Tibial nerve (tissue), 3 donors: ENCODE data around the gene OR10V1.

Experiments
- POLR2A ChIP-seq, 2 donors: fragments of 450-650 bp; IDR thresholded peaks; one replicate each; pipeline ENCODE4 v1.6.1; 2017; ENCODE audit warnings: antibody characterized with exemption in 2 of 2, mild to moderate bottlenecking in 2 of 2, moderate library complexity in 2 of 2
- TF ChIP-seq, protein P1 (sequence below), 5 experiments: fragments of 200-600 bp in 3 of 5; fragments of 450-650 bp in 2 of 5; sonication (generic) in 3 of 5; IDR thresholded peaks; one replicate each; pipeline ENCODE4 v1.5.1; 2016 to 2019; ENCODE audit warnings: antibody characterized with exemption in 5 of 5, mild to moderate bottlenecking in 3 of 5, moderate library complexity in 2 of 5

DNA sequence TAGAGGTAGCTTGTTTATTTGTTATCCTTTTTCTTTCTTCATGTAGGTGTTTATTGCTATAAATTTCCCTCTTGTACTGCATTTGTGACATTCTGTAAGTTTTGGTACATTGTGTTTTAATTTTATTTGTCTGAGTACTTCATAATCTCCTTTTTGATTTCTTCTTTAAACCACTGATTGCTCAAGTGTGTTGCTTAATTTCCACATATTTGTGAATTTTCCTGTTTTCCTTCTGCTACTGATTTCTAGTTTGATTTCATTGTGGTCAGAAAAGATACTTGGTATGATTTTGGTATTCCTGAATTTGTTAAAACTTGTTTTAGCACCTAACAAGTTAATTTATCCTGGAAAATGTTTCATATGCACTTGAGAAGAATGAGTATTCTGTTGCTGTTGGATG lies 15.1 kb downstream of the OR10V1 start:
- TF ChIP-seq, protein P1, sequence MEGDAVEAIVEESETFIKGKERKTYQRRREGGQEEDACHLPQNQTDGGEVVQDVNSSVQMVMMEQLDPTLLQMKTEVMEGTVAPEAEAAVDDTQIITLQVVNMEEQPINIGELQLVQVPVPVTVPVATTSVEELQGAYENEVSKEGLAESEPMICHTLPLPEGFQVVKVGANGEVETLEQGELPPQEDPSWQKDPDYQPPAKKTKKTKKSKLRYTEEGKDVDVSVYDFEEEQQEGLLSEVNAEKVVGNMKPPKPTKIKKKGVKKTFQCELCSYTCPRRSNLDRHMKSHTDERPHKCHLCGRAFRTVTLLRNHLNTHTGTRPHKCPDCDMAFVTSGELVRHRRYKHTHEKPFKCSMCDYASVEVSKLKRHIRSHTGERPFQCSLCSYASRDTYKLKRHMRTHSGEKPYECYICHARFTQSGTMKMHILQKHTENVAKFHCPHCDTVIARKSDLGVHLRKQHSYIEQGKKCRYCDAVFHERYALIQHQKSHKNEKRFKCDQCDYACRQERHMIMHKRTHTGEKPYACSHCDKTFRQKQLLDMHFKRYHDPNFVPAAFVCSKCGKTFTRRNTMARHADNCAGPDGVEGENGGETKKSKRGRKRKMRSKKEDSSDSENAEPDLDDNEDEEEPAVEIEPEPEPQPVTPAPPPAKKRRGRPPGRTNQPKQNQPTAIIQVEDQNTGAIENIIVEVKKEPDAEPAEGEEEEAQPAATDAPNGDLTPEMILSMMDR (IDR thresholded peaks at IDR 0.05) = no peak
- no peak for TF ChIP-seq POLR2A (IDR thresholded peaks at IDR 0.05)
